HEK293T (cell line): Measurements from ENCODE around the gene KLB.
"Not testable (repeated sequence)": the region's sequence is repeated elsewhere in the genome, so short reads cannot be mapped to it uniquely, and the experiment has no call there.

Experiments
- CTCF ChIA-PET: fragments of 350-600 bp; formaldehyde crosslinking; extraction: SDS; loops from one replicate; lab custom pipeline; 2021; ENCODE audit warnings: antibody characterized with exemption, inconsistent platforms; lab: Yijun Ruan, JAX
- POLR2A ChIA-PET: fragments of 350-600 bp; formaldehyde crosslinking; extraction: SDS; loops from one replicate; lab custom pipeline; 2020; ENCODE audit warnings: antibody characterized with exemption, inconsistent platforms; lab: Yijun Ruan, JAX
- DNase-seq: peaks from one replicate; pipeline ENCODE4 v3.0.0; 2012; ENCODE audit warnings: mixed read lengths; ENCODE audit errors: extremely low spot score
- ARNT ChIP-seq: fragments of 450-650 bp; IDR thresholded peaks from 2 replicates; pipeline ENCODE4 v1.6.1; 2017; ENCODE audit warnings: mild to moderate bottlenecking
- BHLHE40 ChIP-seq: fragments of 450-650 bp; IDR thresholded peaks from 2 replicates; pipeline ENCODE4 v1.6.1; 2016; ENCODE audit warnings: mild to moderate bottlenecking, moderate library complexity, borderline replicate concordance
- CTBP1 ChIP-seq: fragments of 450-650 bp; IDR thresholded peaks from 2 replicates; pipeline ENCODE4 v1.6.1; 2016; ENCODE audit warnings: borderline replicate concordance
- ELF4 ChIP-seq: fragments of 450-650 bp; IDR thresholded peaks from 2 replicates; pipeline ENCODE4 v1.6.1; 2017; ENCODE audit warnings: antibody characterized with exemption
- FOXA1 ChIP-seq: fragments of 450-650 bp; IDR thresholded peaks from 2 replicates; pipeline ENCODE4 v1.6.1; 2016; ENCODE audit warnings: mild to moderate bottlenecking
- FOXK2 ChIP-seq: fragments of 450-650 bp; IDR thresholded peaks from 2 replicates; pipeline ENCODE4 v1.6.1; 2016; ENCODE audit warnings: mild to moderate bottlenecking
- FOXM1 ChIP-seq: fragments of 450-650 bp; IDR thresholded peaks from 2 replicates; pipeline ENCODE4 v1.6.1; 2017; ENCODE audit warnings: mild to moderate bottlenecking, borderline replicate concordance
- HDGF ChIP-seq: fragments of 450-650 bp; IDR thresholded peaks from 2 replicates; pipeline ENCODE4 v1.6.1; 2017; ENCODE audit warnings: antibody characterized with exemption, borderline replicate concordance
- L3MBTL2 ChIP-seq: fragments of 450-650 bp; conservative IDR thresholded peaks from 2 replicates; pipeline ENCODE4 v1.6.1; 2016; ENCODE audit warnings: mild to moderate bottlenecking
- LEF1 ChIP-seq: fragments of 450-650 bp; IDR thresholded peaks from 2 replicates; pipeline ENCODE4 v1.6.1; 2017; ENCODE audit warnings: mild to moderate bottlenecking, borderline replicate concordance
- NFRKB ChIP-seq: fragments of 450-650 bp; IDR thresholded peaks from 2 replicates; pipeline ENCODE4 v1.6.1; 2016; ENCODE audit warnings: mild to moderate bottlenecking, moderate library complexity
- PKNOX1 ChIP-seq: fragments of 450-650 bp; IDR thresholded peaks from 2 replicates; pipeline ENCODE4 v1.6.1; 2016
- SP1 ChIP-seq: fragments of 450-650 bp; IDR thresholded peaks from 2 replicates; pipeline ENCODE4 v1.6.1; 2017
- SUZ12 ChIP-seq: fragments of 450-650 bp; IDR thresholded peaks from 2 replicates; pipeline ENCODE4 v1.6.1; 2016; ENCODE audit warnings: mild to moderate bottlenecking
- TARDBP ChIP-seq: fragments of 450-650 bp; IDR thresholded peaks from 2 replicates; pipeline ENCODE4 v1.6.1; 2016
- ZNF384 ChIP-seq: fragments of 450-650 bp; IDR thresholded peaks from 2 replicates; pipeline ENCODE4 v1.6.1; 2016

Gene KLB

GRCh38 chr4:39406763-39407583 lies at the start of gene KLB:
KLB (plus strand) TSS chr4:39406930; CDS start chr4:39406950, 20 bp downstream.
- no peak for TF ChIP-seq SUZ12
- no peak for TF ChIP-seq L3MBTL2
- TF ChIP-seq SP1: no peak
- TF ChIP-seq HDGF: no peak
- no peak for TF ChIP-seq FOXK2
- TF ChIP-seq ZNF384: no peak
- TF ChIP-seq FOXM1: no peak
- TF ChIP-seq BHLHE40: no peak
- no peak for TF ChIP-seq LEF1
- TF ChIP-seq TARDBP: no peak
- TF ChIP-seq NFRKB: no peak
- TF ChIP-seq ELF4: no peak
- no peak for TF ChIP-seq FOXA1
- ChIA-PET CTCF (no interaction called here), POLR2A (interaction anchor here (0.6 to 2.4 kb wide), 2 partner anchors 13 to 52 kb away, joined by 3 to 7 read pairs; partner anchors contain the start of genes LIAS and RPL9)
- no peak for DNase-seq

DNA sequence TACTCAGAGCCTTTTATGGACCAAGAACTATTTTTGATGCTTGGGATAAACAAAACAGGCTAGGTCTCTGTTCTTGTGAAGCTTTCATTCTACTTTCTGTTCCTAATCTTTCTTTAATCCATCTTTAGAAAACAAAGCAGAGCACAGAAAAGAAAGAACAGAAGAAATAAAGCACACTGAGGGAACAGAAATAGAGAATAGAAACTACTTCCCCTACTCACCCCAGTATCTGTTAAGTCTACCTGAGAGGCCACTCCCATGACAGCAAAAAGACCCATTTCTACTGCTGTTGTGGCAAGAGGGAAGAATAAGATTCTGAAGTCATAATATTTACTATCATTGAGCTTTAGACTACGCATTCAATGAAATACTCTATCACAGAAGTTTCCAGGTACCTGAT lies 49.7 kb upstream of the KLB start:
- POLR2A ChIA-PET: no interaction called here
- TF ChIP-seq LEF1: no peak
- TF ChIP-seq NFRKB: no peak
- TF ChIP-seq HDGF: no peak
- TF ChIP-seq L3MBTL2: no peak
- no peak for TF ChIP-seq CTBP1
- no peak for TF ChIP-seq PKNOX1
- CTCF ChIA-PET: interaction anchor here (0.6 kb wide), 1 partner anchor 12 kb away, joined by 3 read pairs; no protein-coding TSS in a partner anchor
- no peak for DNase-seq

DNA sequence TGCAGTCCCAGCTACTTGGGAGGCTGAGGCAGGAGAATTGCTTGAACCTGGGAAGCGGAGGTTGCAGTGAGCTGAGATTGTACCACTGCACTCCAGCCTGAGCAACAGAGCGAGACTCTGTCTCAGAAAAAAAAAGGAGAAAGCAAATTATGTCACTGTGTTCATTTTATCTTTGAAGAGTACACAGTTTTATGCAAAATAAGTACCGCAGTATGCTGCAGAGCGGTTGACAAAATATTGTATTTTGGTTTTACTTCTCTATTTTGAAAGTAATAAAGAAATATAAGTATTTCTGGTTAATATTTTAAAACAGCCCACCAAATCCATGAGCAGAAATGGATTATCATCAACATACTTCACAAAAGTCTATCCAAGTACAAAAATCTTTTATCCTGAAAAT lies 46.1 kb upstream of the KLB start:
- POLR2A ChIA-PET: not testable (repeated sequence)

DNA sequence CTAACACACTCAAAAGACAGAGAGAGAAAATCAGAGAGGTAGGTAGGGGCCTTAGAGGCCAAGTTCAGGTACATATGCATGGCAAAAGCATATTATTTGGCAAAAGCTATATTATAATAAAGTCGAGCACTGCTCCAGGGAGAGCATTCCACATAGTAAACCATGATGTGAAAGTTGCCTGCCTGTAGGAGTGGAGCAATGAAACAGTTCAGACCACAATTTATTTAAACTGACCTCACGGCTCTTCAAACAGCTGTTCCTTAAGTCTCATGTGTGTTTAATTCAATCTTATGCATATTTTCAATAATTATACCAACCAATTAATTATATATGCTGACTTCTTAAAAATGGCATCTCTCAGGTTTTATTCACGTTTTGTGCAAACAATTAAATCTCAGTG lies 43.9 kb upstream of the KLB start:
- POLR2A ChIA-PET: no interaction called here
- TF ChIP-seq TARDBP (no peak), FOXK2 (no peak), NFRKB (no peak), ELF4 (no peak), PKNOX1 (no peak), CTBP1 (no peak), SUZ12 (no peak), ARNT (no peak), SP1 (no peak), ZNF384 (no peak), HDGF (no peak), BHLHE40 (no peak), FOXA1 (no peak)
- CTCF ChIA-PET: no interaction called here
- DNase-seq: no peak

More for the DNA sequence above, 46.1 kb upstream of the KLB start:
- DNase-seq, CTCF ChIA-PET: not testable (repeated sequence)

DNA sequence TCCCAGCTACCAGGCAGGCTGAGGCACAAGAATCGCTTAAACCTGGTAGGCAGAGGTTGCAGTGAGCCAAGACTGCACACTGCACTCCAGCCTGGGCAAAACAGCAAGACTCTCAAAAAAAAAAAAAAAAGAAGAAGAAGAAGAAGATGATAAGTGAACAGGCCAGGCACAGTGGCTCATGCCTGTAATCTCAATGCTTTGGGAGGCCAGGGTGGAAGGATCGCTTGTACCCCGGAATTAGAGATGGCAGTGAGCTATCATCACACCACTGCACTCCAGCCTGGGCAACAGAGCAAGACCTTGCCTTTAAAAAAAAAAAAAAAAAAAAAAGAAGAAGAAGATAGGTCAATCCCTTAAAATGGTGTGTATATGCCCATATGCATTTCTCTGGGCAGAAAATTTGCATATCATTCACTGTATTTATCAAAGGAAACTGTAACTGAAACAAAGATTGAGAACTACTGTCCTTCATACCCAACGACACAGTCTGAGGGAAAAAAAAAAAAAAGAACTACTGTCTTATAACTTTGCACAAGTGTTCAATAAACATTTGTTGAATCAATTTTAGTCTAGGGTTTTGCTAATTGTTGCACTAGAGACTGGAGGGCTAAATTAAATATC lies 42.8 kb upstream of the KLB start:
- DNase-seq: no peak
- TF ChIP-seq BHLHE40 (no peak), HDGF (no peak), ELF4 (no peak), NFRKB (no peak)
- ChIA-PET CTCF (no interaction called here), POLR2A (no interaction called here)

DNA sequence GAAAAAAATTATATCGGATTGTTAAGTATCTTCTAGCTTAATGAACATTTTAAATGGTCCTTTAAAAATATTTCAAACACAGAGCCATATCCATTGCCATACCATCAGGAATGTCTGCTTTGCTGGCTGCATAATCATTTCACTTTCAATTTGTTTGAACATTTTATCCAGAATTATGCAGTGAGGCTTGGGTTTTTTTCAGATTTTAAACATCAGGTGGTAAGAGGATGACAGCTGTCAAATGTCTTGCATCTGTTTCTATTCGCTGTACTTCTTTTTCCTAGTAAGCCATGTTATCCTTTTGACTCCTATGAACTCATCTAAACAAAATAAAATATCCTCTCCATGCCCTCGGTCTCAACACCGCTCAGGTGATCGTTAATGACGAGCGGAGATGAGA lies 41.4 kb upstream of the KLB start:
- ChIA-PET POLR2A (interaction anchor here (1.2 to 2.0 kb wide), 2 partner anchors 10 to 20 kb away, joined by 3 to 6 read pairs; no protein-coding TSS in a partner anchor), CTCF (interaction anchor here (0.6 kb wide), 1 partner anchor 491 kb away, joined by 3 read pairs; no protein-coding TSS in a partner anchor)
- no peak for TF ChIP-seq FOXK2
- no peak for DNase-seq
